HCT116 (cell line): ENCODE data around the gene MSMB. TPM values are rescaled to one million over a fixed set of nuclear protein-coding genes. Genes with fewer than 3 reads are reported as not detected.

Experiments
- ATAC-seq: fragments of 200-7000 bp; cut with Tn5 transposase; 2 replicates; pipeline ENCODE4 v1.9.1; 2020; ENCODE audit warnings: mild to moderate bottlenecking, moderate library complexity
- BruUV-seq: library from RNA; stranded (reverse); fragments of 400-500 nt; replicated peaks from 2 replicates; lab custom pipeline; 2021; lab: Mats Ljungman, UMichigan
- CTCF ChIA-PET: fragments of 300-600 bp; sonication (Branson Sonifier 250); formaldehyde crosslinking; loops from one replicate; lab custom pipeline; 2021; ENCODE audit warnings: antibody characterized with exemption; lab: Charles Lee
- POLR2A ChIA-PET: fragments of 300-600, 350-600 bp; sonication (Branson Sonifier 250); formaldehyde crosslinking; loops from one replicate; lab custom pipeline; 2021; ENCODE audit warnings: antibody characterized with exemption; lab: Charles Lee
- RAD21 ChIA-PET, 2 experiments: fragments of 300-600 bp; sonication (Branson Sonifier 250); formaldehyde crosslinking; loops; one replicate each; lab custom pipeline; 2023; ENCODE audit warnings: low total read pairs in 2 of 2; ENCODE audit not compliant: uncharacterized antibody in 2 of 2, unreplicated experiment in 2 of 2, low non-redundant PET in 1 of 2; lab: Charles Lee
- DNase-seq: peaks from one replicate; pipeline ENCODE4 v3.0.0-alpha.2; 2010; ENCODE audit warnings: low read depth, low spot score
- H2AFZ ChIP-seq: fragments of 200-600 bp; shearing (Covaris generic), sonication (generic); 2 replicates; pipeline ENCODE4 v1.6.1; 2017; ENCODE audit warnings: low read depth, mixed run types, mixed read lengths, antibody characterized with exemption, low read length; ENCODE audit not compliant: poor library complexity, severe bottlenecking
- H3K27ac ChIP-seq: 2 replicates; pipeline ENCODE4 v1.5.1; 2012; ENCODE audit warnings: low read depth, low read length
- H3K27me3 ChIP-seq: fragments of 200-600 bp; sonication (generic); 2 replicates; pipeline ENCODE4 v1.6.1; 2016; ENCODE audit warnings: mixed run types, low read length, mixed read lengths; ENCODE audit not compliant: insufficient read depth
- H3K36me3 ChIP-seq, 2 experiments: fragments of 200-500 bp in 1 of 2; fragments of 200-600 bp in 1 of 2; sonication (Bioruptor generic) in 1 of 2; sonication (generic) in 1 of 2; 2 replicates each; pipeline versions ENCODE4 v1.5.1 to v1.6.1; 2014 to 2016; ENCODE audit warnings: low read length in 2 of 2, inconsistent platforms in 1 of 2, mixed read lengths in 1 of 2, mixed run types in 1 of 2; ENCODE audit not compliant: insufficient read depth in 2 of 2, control insufficient read depth in 1 of 2
- H3K4me1 ChIP-seq, 2 experiments: fragments of 200-600 bp in 1 of 2; sonication (generic) in 1 of 2; 2 replicates each; pipeline versions ENCODE4 v1.5.1 to v1.6.1; 2012 to 2017; ENCODE audit warnings: low read length in 2 of 2, inconsistent platforms in 1 of 2, mild to moderate bottlenecking in 1 of 2, mixed read lengths in 1 of 2, mixed run types in 1 of 2, moderate library complexity in 1 of 2; ENCODE audit not compliant: insufficient read depth in 2 of 2, control insufficient read depth in 1 of 2
- H3K4me2 ChIP-seq: fragments of 200-600 bp; sonication (generic); 2 replicates; pipeline ENCODE4 v1.6.1; 2017; ENCODE audit warnings: mixed run types, low read length, mixed read lengths
- H3K4me3 ChIP-seq, 2 experiments: fragments of 200-600 bp in 1 of 2; sonication (generic) in 1 of 2; replicated peaks in 1 of 2; 2 replicates each; pipeline ENCODE4 v1.5.1; 2011 to 2016; ENCODE audit warnings: low read length in 2 of 2, control low read depth in 1 of 2, low read depth in 1 of 2, mild to moderate bottlenecking in 1 of 2, mixed read lengths in 1 of 2, mixed run types in 1 of 2
- H3K79me2 ChIP-seq: fragments of 200-600 bp; sonication (generic); 2 replicates; pipeline ENCODE4 v1.6.1; 2017; ENCODE audit warnings: mild to moderate bottlenecking, mixed run types, low read length, moderate library complexity, mixed read lengths; ENCODE audit not compliant: insufficient read depth
- H3K9ac ChIP-seq: fragments of 200-600 bp; sonication (generic); 2 replicates; pipeline ENCODE4 v1.6.1; 2016; ENCODE audit warnings: low read length, mixed read lengths
- H3K9me2 ChIP-seq: fragments of 200-600 bp; sonication (generic), shearing (Covaris generic); 2 replicates; pipeline ENCODE4 v1.6.1; 2017; ENCODE audit warnings: mixed run types, mild to moderate bottlenecking, moderate library complexity; ENCODE audit not compliant: insufficient read depth
- H3K9me3 ChIP-seq, 2 experiments: fragments of 200-500 bp in 1 of 2; fragments of 200-600 bp in 1 of 2; sonication (Bioruptor generic) in 1 of 2; sonication (generic) in 1 of 2; 2 replicates each; pipeline ENCODE4 v1.6.1; 2014 to 2017; ENCODE audit warnings: low read length in 2 of 2, mixed read lengths in 2 of 2, inconsistent platforms in 1 of 2, low read depth in 1 of 2, mild to moderate bottlenecking in 1 of 2, mixed run types in 1 of 2, moderate library complexity in 1 of 2; ENCODE audit not compliant: control insufficient read depth in 1 of 2, insufficient read depth in 1 of 2
- H4K20me1 ChIP-seq: fragments of 200-600 bp; sonication (generic), shearing (Covaris generic); 2 replicates; pipeline ENCODE4 v1.6.1; 2017; ENCODE audit warnings: mixed run types, mild to moderate bottlenecking, moderate library complexity; ENCODE audit not compliant: insufficient read depth
- ELF1 ChIP-seq: IDR thresholded peaks from 2 replicates; pipeline ENCODE4 v1.6.1; 2012; ENCODE audit warnings: low read depth, borderline replicate concordance
- EZH2 ChIP-seq: fragments of 200-600 bp; sonication (generic); IDR thresholded peaks from 2 replicates; pipeline ENCODE4 v1.6.1; 2017; ENCODE audit warnings: antibody characterized with exemption, mixed run types
- POLR2A ChIP-seq: IDR thresholded peaks from 2 replicates; pipeline ENCODE4 v1.7.0; 2011; ENCODE audit warnings: borderline replicate concordance; ENCODE audit not compliant: insufficient read depth, insufficient read length; ENCODE audit errors: extremely low read depth
- SRF ChIP-seq: IDR thresholded peaks from 2 replicates; pipeline ENCODE4 v1.6.1; 2012; ENCODE audit warnings: low read depth
- TCF7L2 ChIP-seq: IDR thresholded peaks from 2 replicates; pipeline ENCODE4 v1.7.0; 2011; ENCODE audit warnings: borderline replicate concordance, inconsistent platforms; ENCODE audit not compliant: insufficient read depth, insufficient read length; ENCODE audit errors: extremely low read depth
- YY1 ChIP-seq: IDR thresholded peaks from 2 replicates; pipeline ENCODE4 v1.6.1; 2011; ENCODE audit warnings: low read length, low read depth, moderate library complexity, mild to moderate bottlenecking; ENCODE audit not compliant: insufficient replicate concordance; ENCODE audit errors: extremely low read depth
- ZNF274 ChIP-seq: fragments of 200-500 bp; sonication (Bioruptor generic); IDR thresholded peaks from 2 replicates; pipeline ENCODE4 v1.6.1; 2014; ENCODE audit warnings: mild to moderate bottlenecking, low read depth, low read length, inconsistent platforms
- intact Hi-C: fragments of 100-400 bp; cut with micrococcal nuclease; formaldehyde crosslinking; loops from 2 replicates; pipeline ENCODE4 v1.10.0; 2022
- total RNA-seq: library from RNA; stranded (reverse); gene quantifications from one replicate; pipeline ENCODE4 v1.2.1, GENCODE V29; 2021; ENCODE audit not compliant: unreplicated experiment
- TF ChIP-seq, protein P1 (sequence below): IDR thresholded peaks from 2 replicates; pipeline ENCODE4 v1.6.1; 2012; ENCODE audit warnings: low read depth

Gene MSMB
- total RNA-seq, 1 experiment from 2014 or later: not detected

DNA sequence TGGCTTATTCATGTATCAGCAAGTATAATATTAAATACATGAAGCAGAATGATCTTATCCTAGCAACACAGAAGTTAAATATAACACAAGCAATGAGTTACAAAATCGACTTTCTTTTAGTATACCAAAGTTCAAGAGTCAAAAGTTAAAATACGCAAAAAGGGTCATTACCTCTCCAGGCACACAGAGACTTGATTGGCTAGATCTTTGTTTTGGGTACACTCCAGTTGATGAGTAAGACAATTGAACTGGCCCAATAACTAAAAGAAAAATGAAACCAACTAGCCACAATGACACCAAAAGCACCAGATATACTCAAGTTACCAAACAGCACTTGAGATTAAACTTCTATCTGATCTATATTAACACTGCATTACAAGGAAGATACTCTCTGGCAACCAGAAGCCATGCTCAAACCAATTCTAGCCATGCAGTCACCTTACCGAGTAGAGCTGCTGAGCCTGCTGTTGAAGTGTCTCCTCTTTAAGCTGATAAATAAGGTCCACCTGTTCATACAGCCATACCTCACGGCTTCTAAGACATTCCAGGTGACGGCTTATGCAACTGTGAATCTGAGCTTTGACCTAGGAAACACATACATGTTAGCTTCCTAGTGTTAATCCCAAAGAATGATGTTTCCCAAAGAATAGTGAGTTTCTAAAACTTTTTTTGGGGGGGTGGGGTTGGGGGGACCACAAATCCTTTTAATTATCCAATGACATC lies 31.2 kb downstream of the MSMB start:
- DNase-seq: no peak

More for the DNA sequence above, 31.2 kb downstream of the MSMB start:
- Histone ChIP-seq H3K9ac (no peak overlapping the region), H3K27ac (no peak overlapping the region), H3K9me2 (no peaks in the 10 kb centered on the region), H3K36me3 (peaks cover 18 to 19% of the 10 kb centered on the region in 2 experiments; a peak in 3 of 4 replicates), H2AFZ (no peak overlapping the region), H3K27me3 (no peaks in the 10 kb centered on the region), H3K4me3 (no peak overlapping the region), H3K9me3 (no peaks in the 10 kb centered on the region), H3K79me2 (peaks cover 50% of the 10 kb centered on the region), H4K20me1 (no peaks in the 10 kb centered on the region), H3K4me1 (peaks cover 0 to 5% of the 10 kb centered on the region in 2 experiments; a peak in 2 of 4 replicates), H3K4me2 (no peak overlapping the region)
- TF ChIP-seq, protein P1, sequence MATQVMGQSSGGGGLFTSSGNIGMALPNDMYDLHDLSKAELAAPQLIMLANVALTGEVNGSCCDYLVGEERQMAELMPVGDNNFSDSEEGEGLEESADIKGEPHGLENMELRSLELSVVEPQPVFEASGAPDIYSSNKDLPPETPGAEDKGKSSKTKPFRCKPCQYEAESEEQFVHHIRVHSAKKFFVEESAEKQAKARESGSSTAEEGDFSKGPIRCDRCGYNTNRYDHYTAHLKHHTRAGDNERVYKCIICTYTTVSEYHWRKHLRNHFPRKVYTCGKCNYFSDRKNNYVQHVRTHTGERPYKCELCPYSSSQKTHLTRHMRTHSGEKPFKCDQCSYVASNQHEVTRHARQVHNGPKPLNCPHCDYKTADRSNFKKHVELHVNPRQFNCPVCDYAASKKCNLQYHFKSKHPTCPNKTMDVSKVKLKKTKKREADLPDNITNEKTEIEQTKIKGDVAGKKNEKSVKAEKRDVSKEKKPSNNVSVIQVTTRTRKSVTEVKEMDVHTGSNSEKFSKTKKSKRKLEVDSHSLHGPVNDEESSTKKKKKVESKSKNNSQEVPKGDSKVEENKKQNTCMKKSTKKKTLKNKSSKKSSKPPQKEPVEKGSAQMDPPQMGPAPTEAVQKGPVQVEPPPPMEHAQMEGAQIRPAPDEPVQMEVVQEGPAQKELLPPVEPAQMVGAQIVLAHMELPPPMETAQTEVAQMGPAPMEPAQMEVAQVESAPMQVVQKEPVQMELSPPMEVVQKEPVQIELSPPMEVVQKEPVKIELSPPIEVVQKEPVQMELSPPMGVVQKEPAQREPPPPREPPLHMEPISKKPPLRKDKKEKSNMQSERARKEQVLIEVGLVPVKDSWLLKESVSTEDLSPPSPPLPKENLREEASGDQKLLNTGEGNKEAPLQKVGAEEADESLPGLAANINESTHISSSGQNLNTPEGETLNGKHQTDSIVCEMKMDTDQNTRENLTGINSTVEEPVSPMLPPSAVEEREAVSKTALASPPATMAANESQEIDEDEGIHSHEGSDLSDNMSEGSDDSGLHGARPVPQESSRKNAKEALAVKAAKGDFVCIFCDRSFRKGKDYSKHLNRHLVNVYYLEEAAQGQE: no peak
- no peak for TF ChIP-seq EZH2
- no peak for TF ChIP-seq POLR2A
- no peak for TF ChIP-seq YY1
- TF ChIP-seq ZNF274: no peak
- TF ChIP-seq ELF1: no peak
- TF ChIP-seq SRF: no peak
- TF ChIP-seq TCF7L2: no peak
- no TSS peak for BruUV-seq
- no peak for ATAC-seq
- ChIA-PET POLR2A (no interaction called here), RAD21 (no interaction called here), CTCF (no interaction called here)
- intact Hi-C loops: no loop called here
